Liver (tissue), 9 donors: Measurements from ENCODE around the gene POPDC3. TPM values are rescaled to one million over a fixed set of nuclear protein-coding genes. Genes with fewer than 3 reads are reported as not detected.

Experiments
- DNase-seq: peaks from one replicate; pipeline ENCODE4 v3.0.0-alpha.2; 2017; ENCODE audit warnings: low spot score
- H3K27ac ChIP-seq, 2 donors: one replicate each; pipeline ENCODE4 v1.7.0; 2013; ENCODE audit warnings: inconsistent platforms in 2 of 2, low read length in 2 of 2, control low read depth in 1 of 2, low read depth in 1 of 2, mild to moderate bottlenecking in 1 of 2
- H3K27me3 ChIP-seq, 4 donors: one replicate each; pipeline versions ENCODE4 v1.6.1 to v1.7.0; 2013; ENCODE audit warnings: low read length in 3 of 4, inconsistent platforms in 1 of 4, mild to moderate bottlenecking in 1 of 4, moderate library complexity in 1 of 4; ENCODE audit not compliant: control insufficient read depth in 4 of 4, insufficient read depth in 4 of 4
- H3K36me3 ChIP-seq, 4 donors: one replicate each; pipeline versions ENCODE4 v1.6.1 to v1.7.0; 2013; ENCODE audit warnings: low read length in 3 of 4, mild to moderate bottlenecking in 3 of 4, low read depth in 1 of 4, moderate library complexity in 1 of 4; ENCODE audit not compliant: control insufficient read depth in 4 of 4, insufficient read depth in 3 of 4
- H3K4me1 ChIP-seq, 4 donors: one replicate each; pipeline versions ENCODE4 v1.6.1 to v1.7.0; 2013; ENCODE audit warnings: low read length in 3 of 4, mild to moderate bottlenecking in 3 of 4, moderate library complexity in 1 of 4; ENCODE audit not compliant: control insufficient read depth in 4 of 4, insufficient read depth in 4 of 4
- H3K4me3 ChIP-seq, 3 donors: one replicate each; pipeline versions ENCODE4 v1.6.1 to v1.7.0; 2013; ENCODE audit warnings: low read length in 3 of 3, control low read depth in 1 of 3, low read depth in 1 of 3, mild to moderate bottlenecking in 1 of 3
- H3K9ac ChIP-seq, 2 donors: one replicate each; pipeline ENCODE4 v1.7.0; 2013; ENCODE audit warnings: low read length in 2 of 2, mild to moderate bottlenecking in 2 of 2, moderate library complexity in 2 of 2, control low read depth in 1 of 2, low read depth in 1 of 2
- H3K9me3 ChIP-seq, 4 donors: one replicate each; pipeline versions ENCODE4 v1.6.1 to v1.7.0; 2013; ENCODE audit warnings: low read length in 3 of 4; ENCODE audit not compliant: control insufficient read depth in 4 of 4
- EGR1 ChIP-seq, 2 donors: IDR thresholded peaks; 2 replicates each; pipeline ENCODE4 v1.6.1; 2016 to 2018; ENCODE audit warnings: antibody characterized with exemption in 2 of 2, low read depth in 2 of 2
- FOXA1 ChIP-seq: IDR thresholded peaks from 2 replicates; pipeline ENCODE4 v1.6.1; 2016; ENCODE audit warnings: antibody characterized with exemption
- FOXA2 ChIP-seq: IDR thresholded peaks from 2 replicates; pipeline ENCODE4 v1.6.1; 2016; ENCODE audit warnings: antibody characterized with exemption
- GABPA ChIP-seq, 2 donors: IDR thresholded peaks in 1 of 2; conservative IDR thresholded peaks in 1 of 2; 2 replicates each; pipeline ENCODE4 v1.6.1; 2016; ENCODE audit warnings: antibody characterized with exemption in 2 of 2, mild to moderate bottlenecking in 1 of 2, moderate library complexity in 1 of 2
- HNF4A ChIP-seq, 2 donors: conservative IDR thresholded peaks; 2 replicates each; pipeline ENCODE4 v1.6.1; 2016; ENCODE audit warnings: antibody characterized with exemption in 2 of 2, mild to moderate bottlenecking in 2 of 2
- HNF4G ChIP-seq: IDR thresholded peaks from 2 replicates; pipeline ENCODE4 v1.6.1; 2016; ENCODE audit warnings: antibody characterized with exemption
- JUND ChIP-seq, 2 donors: IDR thresholded peaks; 2 replicates each; pipeline ENCODE4 v1.6.1; 2016; ENCODE audit warnings: antibody characterized with exemption in 2 of 2
- NR2F2 ChIP-seq: IDR thresholded peaks from 2 replicates; pipeline ENCODE4 v1.6.1; 2016; ENCODE audit warnings: antibody characterized with exemption
- RAD21 ChIP-seq, 2 donors: IDR thresholded peaks; 2 replicates each; pipeline ENCODE4 v1.6.1; 2016; ENCODE audit warnings: antibody characterized with exemption in 2 of 2, mild to moderate bottlenecking in 2 of 2
- RXRA ChIP-seq, 2 donors: IDR thresholded peaks; 2 replicates each; pipeline ENCODE4 v1.6.1; 2017 to 2018; ENCODE audit warnings: antibody characterized with exemption in 2 of 2, mild to moderate bottlenecking in 1 of 2
- SP1 ChIP-seq: IDR thresholded peaks from 2 replicates; pipeline ENCODE4 v1.6.1; 2018; ENCODE audit warnings: antibody characterized with exemption, mild to moderate bottlenecking
- TAF1 ChIP-seq: conservative IDR thresholded peaks from 2 replicates; pipeline ENCODE4 v1.6.1; 2016; ENCODE audit warnings: antibody characterized with exemption, mild to moderate bottlenecking
- YY1 ChIP-seq: IDR thresholded peaks from 2 replicates; pipeline ENCODE4 v1.6.1; 2016; ENCODE audit warnings: antibody characterized with exemption, mild to moderate bottlenecking
- WGBS: extraction: QIAGEN DNeasy Blood & Tissue Kit; methylation state at CpG from one replicate; pipeline ENCODE4 v1.1.7; 2013; 5-methylcytosine and 5-hydroxymethylcytosine counted together
- polyA plus RNA-seq, 2 donors: library from polyadenylated mRNA; stranded (reverse) in 1 of 2; unstranded in 1 of 2; fragments of 200-250 nt in 1 of 2; fragments of >200 nt in 1 of 2; fragmentation: Nextera tagmentation in 1 of 2; extraction: Ambion mirVana in 1 of 2; gene quantifications; one replicate each; pipeline versions ENCODE4 v1.2.1 to v1.2.3, GENCODE V29; 2013 to 2015
- total RNA-seq, 2 donors: library from RNA; depleted of rRNA; stranded (reverse); fragments of >200 nt; gene quantifications; one replicate each; pipeline ENCODE4 v1.2.3, GENCODE V29; 2014
- TF ChIP-seq, protein P1 (sequence below): fragments of 150-350 bp; IDR thresholded peaks from 2 replicates; pipeline ENCODE4 v1.5.1; 2017; ENCODE audit warnings: improper control_type of control experiment, low read depth, low read length; ENCODE audit not compliant: missing input control
- TF ChIP-seq, protein P2 (sequence below): IDR thresholded peaks from 2 replicates; pipeline ENCODE4 v1.6.1; 2016; ENCODE audit warnings: antibody characterized with exemption, mild to moderate bottlenecking
- TF ChIP-seq, protein P3 (sequence below): IDR thresholded peaks from 2 replicates; pipeline ENCODE4 v1.6.1; 2016; ENCODE audit warnings: antibody characterized with exemption
- TF ChIP-seq, protein P4 (sequence below): IDR thresholded peaks from 2 replicates; pipeline ENCODE4 v1.6.1; 2016; ENCODE audit warnings: antibody characterized with exemption
- TF ChIP-seq, protein P5 (sequence below): IDR thresholded peaks from 2 replicates; pipeline ENCODE4 v1.6.1; 2016; ENCODE audit warnings: antibody characterized with exemption
- donor health status: healthy.
- donor health status: healthy.
- donor health status: healthy.
- donor health status: healthy.
- donor health status: healthy.

POPDC3 gene
- total and polyA plus RNA-seq, 4 donors = not detected

DNA sequence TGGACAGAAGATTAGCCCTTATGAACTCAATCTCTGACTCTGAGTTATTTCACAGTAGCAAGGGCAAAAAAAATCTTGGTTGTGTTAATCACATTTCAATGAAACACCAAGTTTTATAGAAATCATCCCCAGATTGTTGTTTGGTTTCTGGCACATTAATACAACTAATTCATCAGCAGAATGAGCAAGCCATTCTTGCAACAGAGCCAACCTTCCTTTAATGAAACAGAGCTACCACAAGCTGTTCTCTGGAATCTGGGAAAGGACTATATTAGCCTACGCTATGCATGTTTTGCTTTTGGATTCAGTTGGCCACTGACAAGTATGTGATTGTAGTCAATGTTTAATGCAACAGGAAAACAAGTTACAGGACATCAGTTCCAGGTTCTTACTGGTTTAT lies 13.8 kb upstream of the POPDC3 start:
- no peak overlapping the region for H3K9ac ChIP-seq
- no peaks in the 10 kb centered on the region for H3K27me3 ChIP-seq
- no peak overlapping the region for H3K4me3 ChIP-seq
- no peak for TF ChIP-seq YY1
- no peak for TF ChIP-seq HNF4A (conservative IDR thresholded peaks at IDR 0.05)
- TF ChIP-seq RXRA (IDR thresholded peaks at IDR 0.05) = no peak
- TF ChIP-seq, protein P1, sequence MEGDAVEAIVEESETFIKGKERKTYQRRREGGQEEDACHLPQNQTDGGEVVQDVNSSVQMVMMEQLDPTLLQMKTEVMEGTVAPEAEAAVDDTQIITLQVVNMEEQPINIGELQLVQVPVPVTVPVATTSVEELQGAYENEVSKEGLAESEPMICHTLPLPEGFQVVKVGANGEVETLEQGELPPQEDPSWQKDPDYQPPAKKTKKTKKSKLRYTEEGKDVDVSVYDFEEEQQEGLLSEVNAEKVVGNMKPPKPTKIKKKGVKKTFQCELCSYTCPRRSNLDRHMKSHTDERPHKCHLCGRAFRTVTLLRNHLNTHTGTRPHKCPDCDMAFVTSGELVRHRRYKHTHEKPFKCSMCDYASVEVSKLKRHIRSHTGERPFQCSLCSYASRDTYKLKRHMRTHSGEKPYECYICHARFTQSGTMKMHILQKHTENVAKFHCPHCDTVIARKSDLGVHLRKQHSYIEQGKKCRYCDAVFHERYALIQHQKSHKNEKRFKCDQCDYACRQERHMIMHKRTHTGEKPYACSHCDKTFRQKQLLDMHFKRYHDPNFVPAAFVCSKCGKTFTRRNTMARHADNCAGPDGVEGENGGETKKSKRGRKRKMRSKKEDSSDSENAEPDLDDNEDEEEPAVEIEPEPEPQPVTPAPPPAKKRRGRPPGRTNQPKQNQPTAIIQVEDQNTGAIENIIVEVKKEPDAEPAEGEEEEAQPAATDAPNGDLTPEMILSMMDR = no peak
- no peak for TF ChIP-seq JUND (IDR thresholded peaks at IDR 0.05)
- no peak for TF ChIP-seq FOXA1
- TF ChIP-seq, protein P2, sequence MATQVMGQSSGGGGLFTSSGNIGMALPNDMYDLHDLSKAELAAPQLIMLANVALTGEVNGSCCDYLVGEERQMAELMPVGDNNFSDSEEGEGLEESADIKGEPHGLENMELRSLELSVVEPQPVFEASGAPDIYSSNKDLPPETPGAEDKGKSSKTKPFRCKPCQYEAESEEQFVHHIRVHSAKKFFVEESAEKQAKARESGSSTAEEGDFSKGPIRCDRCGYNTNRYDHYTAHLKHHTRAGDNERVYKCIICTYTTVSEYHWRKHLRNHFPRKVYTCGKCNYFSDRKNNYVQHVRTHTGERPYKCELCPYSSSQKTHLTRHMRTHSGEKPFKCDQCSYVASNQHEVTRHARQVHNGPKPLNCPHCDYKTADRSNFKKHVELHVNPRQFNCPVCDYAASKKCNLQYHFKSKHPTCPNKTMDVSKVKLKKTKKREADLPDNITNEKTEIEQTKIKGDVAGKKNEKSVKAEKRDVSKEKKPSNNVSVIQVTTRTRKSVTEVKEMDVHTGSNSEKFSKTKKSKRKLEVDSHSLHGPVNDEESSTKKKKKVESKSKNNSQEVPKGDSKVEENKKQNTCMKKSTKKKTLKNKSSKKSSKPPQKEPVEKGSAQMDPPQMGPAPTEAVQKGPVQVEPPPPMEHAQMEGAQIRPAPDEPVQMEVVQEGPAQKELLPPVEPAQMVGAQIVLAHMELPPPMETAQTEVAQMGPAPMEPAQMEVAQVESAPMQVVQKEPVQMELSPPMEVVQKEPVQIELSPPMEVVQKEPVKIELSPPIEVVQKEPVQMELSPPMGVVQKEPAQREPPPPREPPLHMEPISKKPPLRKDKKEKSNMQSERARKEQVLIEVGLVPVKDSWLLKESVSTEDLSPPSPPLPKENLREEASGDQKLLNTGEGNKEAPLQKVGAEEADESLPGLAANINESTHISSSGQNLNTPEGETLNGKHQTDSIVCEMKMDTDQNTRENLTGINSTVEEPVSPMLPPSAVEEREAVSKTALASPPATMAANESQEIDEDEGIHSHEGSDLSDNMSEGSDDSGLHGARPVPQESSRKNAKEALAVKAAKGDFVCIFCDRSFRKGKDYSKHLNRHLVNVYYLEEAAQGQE = no peak
- TF ChIP-seq, protein P3, sequence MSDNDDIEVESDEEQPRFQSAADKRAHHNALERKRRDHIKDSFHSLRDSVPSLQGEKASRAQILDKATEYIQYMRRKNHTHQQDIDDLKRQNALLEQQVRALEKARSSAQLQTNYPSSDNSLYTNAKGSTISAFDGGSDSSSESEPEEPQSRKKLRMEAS = no peak
- DNase-seq = no peak
- H3K9me3 ChIP-seq = peaks cover 0 to 2% (median 0%) of the 10 kb centered on the region in 4 donors
- H3K4me1 ChIP-seq = no peaks in the 10 kb centered on the region
- 86% methylated on average over 1 of the region's 1 CpG for WGBS
- no peak overlapping the region for H3K27ac ChIP-seq
- no peaks in the 10 kb centered on the region for H3K36me3 ChIP-seq

DNA sequence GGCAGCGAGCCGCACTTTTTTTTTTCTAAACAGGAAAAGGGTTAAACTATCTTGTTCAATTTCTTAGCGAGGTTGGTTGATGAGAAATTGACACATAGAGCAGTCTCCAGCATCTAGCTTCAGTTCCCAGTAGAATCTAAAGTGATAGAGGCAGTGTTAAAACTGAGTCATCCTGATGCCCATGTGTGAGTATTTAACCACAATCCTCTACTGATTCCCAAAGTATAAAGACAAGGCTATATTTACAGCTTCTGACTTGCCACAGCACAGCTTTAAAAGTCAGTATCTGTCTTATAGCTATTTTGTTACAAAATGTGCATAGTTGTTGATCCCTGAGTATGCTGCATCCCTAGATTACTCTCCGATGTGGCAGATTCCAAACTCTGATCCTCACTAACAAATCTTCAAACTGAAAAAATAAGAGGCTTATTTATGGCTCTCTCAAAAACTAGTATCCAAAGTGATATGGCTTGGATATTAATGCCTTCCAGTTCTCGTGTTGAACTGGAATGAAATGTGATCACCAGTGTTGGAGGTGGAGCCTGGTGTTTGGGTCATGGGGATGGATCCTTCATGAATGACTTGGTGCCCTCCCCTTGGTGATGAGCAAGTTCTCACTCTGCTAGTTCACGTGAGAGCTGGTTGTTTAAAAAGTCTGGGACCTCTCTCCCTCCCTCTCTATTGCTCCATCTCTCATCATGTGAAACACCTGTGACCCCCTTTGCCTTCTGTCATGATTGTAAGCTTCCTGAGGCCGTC lies 13.1 kb upstream of the POPDC3 start:
- no peak overlapping the region for H3K4me3 ChIP-seq
- no peak for DNase-seq
- H3K9ac ChIP-seq = no peak overlapping the region
- no peak overlapping the region for H3K27ac ChIP-seq
- H3K36me3 ChIP-seq = no peaks in the 10 kb centered on the region
- peaks cover 0 to 2% (median 0%) of the 10 kb centered on the region in 4 donors for H3K9me3 ChIP-seq
- no peaks in the 10 kb centered on the region for H3K27me3 ChIP-seq
- WGBS = 67% methylated on average over 7 of the region's 7 CpGs
- no peaks in the 10 kb centered on the region for H3K4me1 ChIP-seq
- TF ChIP-seq YY1 (no peak), NR2F2 (no peak), FOXA1 (no peak), RAD21 (IDR thresholded peaks at IDR 0.05) (no peak), HNF4G (no peak), FOXA2 (no peak), TAF1 (no peak), RXRA (IDR thresholded peaks at IDR 0.05) (no peak), SP1 (no peak), JUND (IDR thresholded peaks at IDR 0.05) (no peak), HNF4A (conservative IDR thresholded peaks at IDR 0.05) (no peak), EGR1 (IDR thresholded peaks at IDR 0.05; ENCODE audit: low read depth in 2 of 2) (no peak), GABPA (IDR thresholded peaks at IDR 0.05 in 1 of 2, conservative IDR thresholded peaks at IDR 0.05 in 1 of 2) (no peak)
- TF ChIP-seq, protein P4, sequence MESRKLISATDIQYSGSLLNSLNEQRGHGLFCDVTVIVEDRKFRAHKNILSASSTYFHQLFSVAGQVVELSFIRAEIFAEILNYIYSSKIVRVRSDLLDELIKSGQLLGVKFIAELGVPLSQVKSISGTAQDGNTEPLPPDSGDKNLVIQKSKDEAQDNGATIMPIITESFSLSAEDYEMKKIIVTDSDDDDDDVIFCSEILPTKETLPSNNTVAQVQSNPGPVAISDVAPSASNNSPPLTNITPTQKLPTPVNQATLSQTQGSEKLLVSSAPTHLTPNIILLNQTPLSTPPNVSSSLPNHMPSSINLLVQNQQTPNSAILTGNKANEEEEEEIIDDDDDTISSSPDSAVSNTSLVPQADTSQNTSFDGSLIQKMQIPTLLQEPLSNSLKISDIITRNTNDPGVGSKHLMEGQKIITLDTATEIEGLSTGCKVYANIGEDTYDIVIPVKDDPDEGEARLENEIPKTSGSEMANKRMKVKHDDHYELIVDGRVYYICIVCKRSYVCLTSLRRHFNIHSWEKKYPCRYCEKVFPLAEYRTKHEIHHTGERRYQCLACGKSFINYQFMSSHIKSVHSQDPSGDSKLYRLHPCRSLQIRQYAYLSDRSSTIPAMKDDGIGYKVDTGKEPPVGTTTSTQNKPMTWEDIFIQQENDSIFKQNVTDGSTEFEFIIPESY = no peak
- TF ChIP-seq, protein P5, sequence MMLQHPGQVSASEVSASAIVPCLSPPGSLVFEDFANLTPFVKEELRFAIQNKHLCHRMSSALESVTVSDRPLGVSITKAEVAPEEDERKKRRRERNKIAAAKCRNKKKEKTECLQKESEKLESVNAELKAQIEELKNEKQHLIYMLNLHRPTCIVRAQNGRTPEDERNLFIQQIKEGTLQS = no peak
- TF ChIP-seq, protein P1 = no peak
- TF ChIP-seq, protein P3 = no peak
